Measurements from ENCODE around the gene LAMTOR2.

DNA sequence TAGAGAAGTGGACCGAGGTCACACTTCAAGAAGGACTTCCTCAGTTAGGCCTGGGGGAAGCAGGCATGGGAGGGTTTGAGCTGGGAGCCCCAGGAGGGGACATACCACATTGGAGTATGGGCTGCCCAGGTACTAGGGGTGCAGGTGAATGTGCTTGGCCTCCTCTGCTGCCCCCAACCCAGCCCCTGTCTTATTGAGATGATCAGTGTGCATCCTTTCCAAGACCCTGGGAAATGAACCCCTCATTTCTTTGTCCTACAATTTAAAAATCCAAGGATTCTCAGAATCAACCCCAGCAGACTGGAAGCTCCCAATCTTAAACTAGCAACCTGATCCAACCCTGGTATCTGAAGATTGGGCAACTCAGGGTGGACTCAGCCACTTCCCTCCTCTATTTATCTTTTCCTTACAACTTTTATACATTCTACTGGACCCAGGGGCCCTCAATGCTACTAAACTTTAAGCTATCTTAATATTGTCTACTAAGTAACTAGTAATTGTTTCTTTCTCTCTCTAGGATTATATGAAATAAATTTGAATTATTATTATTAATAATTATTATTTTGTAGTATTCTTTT lies 18.6 kb downstream of the LAMTOR2 start:
- TF ChIP-seq, protein P1, sequence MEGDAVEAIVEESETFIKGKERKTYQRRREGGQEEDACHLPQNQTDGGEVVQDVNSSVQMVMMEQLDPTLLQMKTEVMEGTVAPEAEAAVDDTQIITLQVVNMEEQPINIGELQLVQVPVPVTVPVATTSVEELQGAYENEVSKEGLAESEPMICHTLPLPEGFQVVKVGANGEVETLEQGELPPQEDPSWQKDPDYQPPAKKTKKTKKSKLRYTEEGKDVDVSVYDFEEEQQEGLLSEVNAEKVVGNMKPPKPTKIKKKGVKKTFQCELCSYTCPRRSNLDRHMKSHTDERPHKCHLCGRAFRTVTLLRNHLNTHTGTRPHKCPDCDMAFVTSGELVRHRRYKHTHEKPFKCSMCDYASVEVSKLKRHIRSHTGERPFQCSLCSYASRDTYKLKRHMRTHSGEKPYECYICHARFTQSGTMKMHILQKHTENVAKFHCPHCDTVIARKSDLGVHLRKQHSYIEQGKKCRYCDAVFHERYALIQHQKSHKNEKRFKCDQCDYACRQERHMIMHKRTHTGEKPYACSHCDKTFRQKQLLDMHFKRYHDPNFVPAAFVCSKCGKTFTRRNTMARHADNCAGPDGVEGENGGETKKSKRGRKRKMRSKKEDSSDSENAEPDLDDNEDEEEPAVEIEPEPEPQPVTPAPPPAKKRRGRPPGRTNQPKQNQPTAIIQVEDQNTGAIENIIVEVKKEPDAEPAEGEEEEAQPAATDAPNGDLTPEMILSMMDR (IDR thresholded peaks at IDR 0.05; ENCODE audit: poor library complexity), result no peak
- TF ChIP-seq EZH2 (IDR thresholded peaks at IDR 0.05; ENCODE audit: borderline replicate concordance), result no peak
